Right ventricle myocardium superior (tissue), 1 donor: ENCODE results near the gene KCNJ10. TPM values are rescaled to one million over a fixed set of nuclear protein-coding genes. Genes with fewer than 3 reads are reported as not detected.
A peak's percentile ranks its signal among the peaks of the same experiment; 100 is the strongest.

Experiments used
- ATAC-seq: fragments of 200-7000 bp; cut with Tn5 transposase; one replicate; pipeline ENCODE4 v1.9.1; 2020; ENCODE audit warnings: mild to moderate bottlenecking; ENCODE audit not compliant: poor library complexity
- DNase-seq: peaks from one replicate; pipeline ENCODE4 v3.0.0-alpha.2; 2020
- intact Hi-C: fragments of 100-400 bp; cut with DNase I; formaldehyde crosslinking; loops from one replicate; pipeline ENCODE4 v1.11.2; 2022
- total RNA-seq: library from RNA; stranded (reverse); fragmentation: NEBNext Ultra II Directional; extraction: Animal tissue kit (Norgen Biotek cat#: 25700); gene quantifications from one replicate; pipeline ENCODE4 v1.2.1, GENCODE V29; 2021
- donor health status: DM: no; HTN: yes; CAD: no; lungs with severe emphysema.

Gene KCNJ10
- total RNA-seq, 1 donor from 2014 or later = 0.16 TPM

- intact Hi-C loops = no loop called here
- ATAC-seq (no peak), DNase-seq (no peak)
Observed at GRCh38 chr1:159985473-159985872, 84.5 kb downstream of the KCNJ10 start.

DNA sequence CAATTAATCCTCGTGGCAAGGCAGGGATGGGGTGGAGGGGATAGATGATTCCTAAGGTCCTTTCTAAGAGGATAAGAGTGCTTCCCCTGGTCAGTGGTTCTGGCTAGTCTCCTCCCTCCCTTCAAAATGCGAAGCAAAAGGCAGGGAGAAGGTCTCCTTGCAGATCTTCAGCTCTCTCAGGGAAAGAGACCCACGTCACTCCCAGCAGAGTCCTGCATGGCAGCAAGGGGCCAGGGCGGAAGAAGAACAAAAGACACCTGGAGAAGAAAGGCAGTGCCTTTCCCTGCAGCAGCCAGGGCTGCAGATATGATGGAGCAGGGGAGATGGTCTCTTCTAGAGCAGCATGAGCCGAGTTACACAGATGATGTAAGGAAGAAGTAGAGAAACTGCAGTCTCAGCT, 86.3 kb downstream of the KCNJ10 start:
- DNase-seq (no peak), ATAC-seq (no peak)
- intact Hi-C loops = no loop called here

GRCh38 chr1:159982280-159982679, 87.7 kb downstream of the KCNJ10 start:
- ATAC-seq (no peak), DNase-seq (no peak)
- intact Hi-C loops = no loop called here

GRCh38 chr1:159981351-159982055, 88.5 kb downstream of the KCNJ10 start:
- ATAC-seq (no peak), DNase-seq (no peak)
- intact Hi-C loops = no loop called here

- ATAC-seq (no peak), DNase-seq (no peak)
- intact Hi-C loops = no loop called here
Observed at GRCh38 chr1:159980786-159981185, 89.2 kb downstream of the KCNJ10 start.

DNA sequence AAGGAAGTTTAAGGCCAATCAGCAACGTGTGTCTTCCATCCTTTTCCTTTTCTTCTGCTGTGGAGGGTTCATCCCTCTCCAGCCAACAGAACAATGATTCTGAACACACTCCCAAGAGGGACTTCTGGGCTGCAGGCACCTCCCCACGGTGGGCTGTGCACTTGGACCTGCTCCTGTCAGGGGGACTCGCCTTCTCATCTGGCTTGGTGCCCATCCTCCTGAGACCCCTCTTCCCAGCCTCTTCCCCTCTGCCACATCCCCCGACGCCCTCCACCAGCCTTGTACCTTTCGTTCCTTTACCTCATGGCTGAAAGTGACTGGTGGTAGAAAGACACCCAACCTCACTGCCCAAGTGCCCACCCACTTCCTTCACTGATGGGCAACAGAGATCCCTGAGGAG, 89.9 kb downstream of the KCNJ10 start:
- intact Hi-C loops = no loop called here
- DNase-seq (no peak), ATAC-seq (no peak)

GRCh38 chr1:159979257-159979656, 90.7 kb downstream of the KCNJ10 start:
- intact Hi-C loops = no loop called here
- DNase-seq (no peak), ATAC-seq (no peak)

GRCh38 chr1:159978107-159978398, 91.9 kb downstream of the KCNJ10 start:
- ATAC-seq (no peak), DNase-seq (no peak)
- intact Hi-C loops = no loop called here

DNA sequence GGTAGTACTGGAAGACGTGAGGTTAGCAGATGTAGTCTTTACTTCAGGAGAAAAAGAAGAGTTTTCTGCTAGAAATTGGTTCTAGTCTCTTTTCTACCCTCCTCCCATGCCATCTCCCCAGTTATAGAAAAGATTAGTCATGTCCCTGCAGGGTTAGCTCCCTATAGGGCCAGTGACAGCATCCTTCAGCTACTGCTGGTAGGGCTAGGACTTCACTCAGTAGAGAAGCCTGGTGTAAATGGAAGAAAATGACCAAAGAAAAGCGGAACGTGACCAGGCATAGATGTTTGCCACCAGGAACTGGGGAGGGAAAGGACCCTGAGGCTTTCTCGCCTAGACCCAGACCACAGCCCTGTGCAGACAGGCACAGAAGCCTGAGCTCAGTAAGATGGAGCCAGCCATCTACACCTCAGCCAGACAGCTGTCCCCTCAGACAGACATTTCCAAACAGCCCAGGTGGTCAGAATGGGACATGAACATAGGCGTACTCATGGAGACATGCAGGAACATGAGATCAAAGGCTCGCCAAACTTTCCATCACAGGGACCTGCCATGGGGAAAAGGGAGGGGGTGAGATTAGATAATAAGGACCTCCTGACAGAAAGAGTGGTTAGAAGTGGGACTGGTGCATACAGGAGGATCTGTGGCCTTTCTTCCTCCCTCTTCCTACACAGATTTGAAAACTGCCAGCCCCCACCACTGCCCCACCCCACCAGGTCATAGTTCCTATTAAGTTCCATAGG, 92.4 kb downstream of the KCNJ10 start:
- ATAC-seq (no peak), DNase-seq (no peak)
- intact Hi-C loops = no loop called here

- intact Hi-C loops = no loop called here
- no peak for ATAC-seq
- no peak for DNase-seq
Observed at GRCh38 chr1:159974350-159974965, 95.5 kb downstream of the KCNJ10 start.

GRCh38 chr1:159973350-159973940, 96.5 kb downstream of the KCNJ10 start:
- ATAC-seq = no peak
- intact Hi-C loops = no loop called here
- no peak for DNase-seq

DNA sequence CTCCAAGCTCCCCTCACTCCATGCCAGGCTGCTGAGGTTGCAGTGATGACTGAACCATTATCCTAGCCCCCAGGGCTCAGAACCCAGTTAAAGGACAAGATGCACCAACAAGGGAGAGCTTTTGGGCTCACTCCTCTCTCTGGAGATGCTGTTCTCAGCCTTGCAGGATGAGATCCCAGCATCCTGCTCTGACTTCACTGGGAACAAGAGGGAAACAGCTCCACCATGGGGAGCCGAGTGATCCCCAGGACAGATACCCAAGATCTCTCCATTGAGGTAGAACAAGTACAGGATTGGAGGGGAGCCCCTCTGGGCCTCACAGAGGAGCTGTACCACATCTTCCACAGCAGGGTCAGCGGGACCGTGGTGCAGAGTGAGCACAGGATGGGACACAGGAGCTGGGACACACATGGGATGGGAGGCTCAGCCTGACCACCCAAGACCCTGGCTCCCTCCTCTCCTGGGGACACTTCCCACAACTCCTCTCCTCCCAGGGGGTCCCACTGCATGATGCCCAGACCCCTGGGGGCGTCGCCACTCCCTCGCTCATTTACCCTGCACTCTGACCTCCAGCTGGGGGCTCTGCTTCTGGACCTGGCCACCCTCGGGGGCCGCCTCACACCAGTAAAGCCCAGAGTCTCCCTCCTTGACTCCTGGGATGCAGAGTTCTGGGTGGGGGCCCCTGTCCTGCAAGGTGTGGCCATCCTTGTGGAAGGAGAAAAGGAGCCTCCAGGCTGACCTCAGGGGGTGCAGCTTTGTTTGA, 97.3 kb downstream of the KCNJ10 start:
- ATAC-seq = no peak
- intact Hi-C loops = no loop called here
- DNase-seq = no peak

DNA sequence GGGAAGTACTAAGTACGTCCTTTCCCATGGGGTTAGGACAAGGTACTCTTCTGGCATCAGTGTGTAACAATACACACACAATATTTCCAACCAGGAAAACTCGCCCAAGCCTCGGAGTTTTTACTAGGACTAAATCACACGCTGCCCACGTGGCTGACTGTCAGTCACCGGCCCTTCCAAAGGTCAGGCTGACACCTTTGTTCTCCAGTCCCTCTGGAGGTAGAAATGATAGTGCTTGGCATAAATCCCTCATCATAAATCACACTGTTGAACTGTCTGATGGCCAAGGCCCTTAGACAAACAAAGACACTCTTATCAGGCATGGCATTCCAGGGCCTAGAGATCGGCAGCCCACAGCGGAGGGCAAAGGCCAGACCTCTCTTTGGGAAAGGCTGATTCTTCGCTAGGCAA, 99.0 kb downstream of the KCNJ10 start:
- peak; percentile 62 for ATAC-seq
- no peak for DNase-seq
- intact Hi-C loops = no loop called here

- DNase-seq (no peak), ATAC-seq (no peak)
- intact Hi-C loops = no loop called here
Observed at GRCh38 chr1:159968901-159969300, 101.1 kb downstream of the KCNJ10 start.

GRCh38 chr1:159965263-159965662, 104.7 kb downstream of the KCNJ10 start:
- DNase-seq = no peak
- intact Hi-C loops = no loop called here
- no peak for ATAC-seq

DNA sequence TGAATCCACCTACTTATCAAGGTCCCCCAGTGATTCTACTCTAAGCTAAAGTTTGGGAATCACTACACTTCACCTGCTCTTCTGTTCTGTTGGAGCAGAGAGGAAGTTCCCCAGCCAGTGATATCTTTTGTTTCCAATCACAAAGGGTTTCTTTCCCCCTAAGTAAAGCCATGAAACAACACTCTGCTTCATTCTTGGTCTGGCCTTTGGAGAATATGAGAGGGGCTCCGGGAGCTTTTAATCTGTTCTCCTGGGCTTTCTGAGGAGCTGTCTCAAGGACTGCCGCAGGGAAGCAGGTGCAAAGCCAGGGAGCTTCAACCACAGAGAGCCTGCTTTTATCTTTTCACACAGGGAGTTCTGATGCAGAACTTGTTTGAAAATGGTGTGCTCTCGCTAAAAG, 105.8 kb downstream of the KCNJ10 start:
- no peak for ATAC-seq
- intact Hi-C loops = no loop called here
- DNase-seq = no peak

GRCh38 chr1:159962176-159962575, 107.8 kb downstream of the KCNJ10 start:
- no peak for DNase-seq
- no peak for ATAC-seq
- intact Hi-C loops = no loop called here

DNA sequence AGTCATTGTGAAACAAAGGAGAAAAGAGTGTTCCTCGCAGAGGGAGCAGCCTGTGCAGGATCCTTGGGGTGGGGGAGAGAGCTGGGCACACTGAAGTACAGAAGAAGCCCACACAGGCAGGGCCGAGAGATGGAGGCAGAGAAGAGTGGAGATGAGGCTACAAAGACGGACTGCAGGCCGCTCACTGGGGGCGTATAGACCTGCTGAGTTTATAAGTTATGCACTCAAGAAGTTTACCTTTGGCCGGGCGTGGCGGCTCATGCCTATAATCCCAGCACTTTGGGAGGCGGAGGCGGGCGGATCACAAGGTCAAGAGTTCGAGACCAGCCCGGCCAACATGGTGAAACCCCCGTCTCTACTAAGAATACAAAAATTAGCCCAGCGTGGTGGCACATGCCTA, 108.3 kb downstream of the KCNJ10 start:
- ATAC-seq (no peak), DNase-seq (no peak)
- intact Hi-C loops = no loop called here

DNA sequence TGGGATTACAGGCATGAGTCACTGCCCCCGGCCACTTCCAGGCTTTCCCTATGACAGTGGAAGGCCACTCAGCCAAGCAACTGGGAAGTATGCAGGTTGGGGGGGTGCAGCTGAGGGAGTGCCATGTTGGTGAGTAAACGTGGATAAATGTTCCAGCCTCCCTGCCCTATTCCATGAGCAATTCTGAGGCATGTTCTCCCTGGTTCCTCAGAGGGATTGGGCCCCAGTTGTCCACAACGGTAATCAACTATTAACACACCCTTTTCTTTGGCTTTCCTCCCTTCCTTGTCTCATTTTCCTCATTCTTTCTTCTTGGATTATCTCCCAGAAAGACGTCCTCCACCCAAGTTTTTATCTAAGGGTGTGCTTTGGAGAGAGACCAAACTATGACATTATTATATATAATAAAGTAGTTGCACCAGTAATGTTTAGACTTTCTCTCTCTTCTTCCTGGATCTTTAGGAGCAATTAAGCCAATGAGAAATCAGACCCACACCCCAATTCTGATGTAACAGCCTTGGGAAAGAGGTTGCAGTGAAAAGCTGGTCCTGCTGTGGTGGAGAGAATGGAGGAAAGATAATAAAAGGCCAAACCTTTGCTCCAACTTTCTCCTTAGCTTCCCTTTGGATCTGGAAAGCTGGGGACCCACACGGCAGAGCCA, 109.1 kb downstream of the KCNJ10 start:
- ATAC-seq (peak; percentile 86), DNase-seq (peak; percentile 63)
- intact Hi-C loops = no loop called here
